GM08714 (cell line): ENCODE results near the gene DNAH8.
"Not testable (repeated sequence)": the region's sequence is repeated elsewhere in the genome, so short reads cannot be mapped to it uniquely, and the experiment has no call there.

Experiments
- H3K4me3 ChIP-seq: fragments of 200-500 bp; sonication (Bioruptor generic); 2 replicates; pipeline ENCODE4 v1.5.1; 2014; ENCODE audit warnings: mild to moderate bottlenecking, low read length, inconsistent platforms
- ZNF274 ChIP-seq: IDR thresholded peaks from 2 replicates; pipeline ENCODE4 v1.6.1; 2012; ENCODE audit warnings: mild to moderate bottlenecking, low read depth, low read length

DNAH8 gene

GRCh38 chr6:38843798-38844197, 128.7 kb downstream of the DNAH8 start:
- TF ChIP-seq ZNF274, result no peak
- H3K4me3 ChIP-seq, result no peak overlapping the region

GRCh38 chr6:38845931-38846330, 130.8 kb downstream of the DNAH8 start:
- TF ChIP-seq ZNF274, result no peak
- no peak overlapping the region for H3K4me3 ChIP-seq

GRCh38 chr6:38846361-38846760, 131.2 kb downstream of the DNAH8 start:
- no peak for TF ChIP-seq ZNF274
- no peak overlapping the region for H3K4me3 ChIP-seq

GRCh38 chr6:38846844-38847243, 131.7 kb downstream of the DNAH8 start:
- TF ChIP-seq ZNF274, result no peak
- H3K4me3 ChIP-seq, result no peak overlapping the region

- no peak overlapping the region for H3K4me3 ChIP-seq
- no peak for TF ChIP-seq ZNF274
Measured at GRCh38 chr6:38847497-38847896, 132.4 kb downstream of the DNAH8 start.

GRCh38 chr6:38848760-38849159, 133.6 kb downstream of the DNAH8 start:
- H3K4me3 ChIP-seq, result no peak overlapping the region

GRCh38 chr6:38852215-38852614, 137.1 kb downstream of the DNAH8 start:
- TF ChIP-seq ZNF274, result no peak
- no peak overlapping the region for H3K4me3 ChIP-seq

More at GRCh38 chr6:38848760-38849159, 133.6 kb downstream of the DNAH8 start:
- TF ChIP-seq ZNF274, result no peak

GRCh38 chr6:38853236-38853635, 138.1 kb downstream of the DNAH8 start:
- no peak overlapping the region for H3K4me3 ChIP-seq
- TF ChIP-seq ZNF274, result no peak

- no peak overlapping the region for H3K4me3 ChIP-seq
- TF ChIP-seq ZNF274, result no peak
Measured at GRCh38 chr6:38856492-38856891, 141.4 kb downstream of the DNAH8 start.

GRCh38 chr6:38857815-38858214, 142.7 kb downstream of the DNAH8 start:
- TF ChIP-seq ZNF274, result no peak
- no peak overlapping the region for H3K4me3 ChIP-seq

GRCh38 chr6:38860041-38860440, 144.9 kb downstream of the DNAH8 start:
- no peak for TF ChIP-seq ZNF274

GRCh38 chr6:38861926-38862401, 146.9 kb downstream of the DNAH8 start:
- no peak overlapping the region for H3K4me3 ChIP-seq
- no peak for TF ChIP-seq ZNF274

More at GRCh38 chr6:38860041-38860440, 144.9 kb downstream of the DNAH8 start:
- no peak overlapping the region for H3K4me3 ChIP-seq

- H3K4me3 ChIP-seq, result no peak overlapping the region
- TF ChIP-seq ZNF274, result no peak
Measured at GRCh38 chr6:38865521-38866174, 150.5 kb downstream of the DNAH8 start.

- no peak for TF ChIP-seq ZNF274
Measured at GRCh38 chr6:38867726-38868125, 152.6 kb downstream of the DNAH8 start.

GRCh38 chr6:38871741-38872568, 156.8 kb downstream of the DNAH8 start:
- no peak overlapping the region for H3K4me3 ChIP-seq
- TF ChIP-seq ZNF274, result no peak

More at GRCh38 chr6:38867726-38868125, 152.6 kb downstream of the DNAH8 start:
- H3K4me3 ChIP-seq, result no peak overlapping the region

GRCh38 chr6:38873001-38873400, 157.9 kb downstream of the DNAH8 start:
- TF ChIP-seq ZNF274, result no peak

GRCh38 chr6:38873816-38874215, 158.7 kb downstream of the DNAH8 start:
- not testable (repeated sequence) for H3K4me3 ChIP-seq

More at GRCh38 chr6:38873001-38873400, 157.9 kb downstream of the DNAH8 start:
- no peak overlapping the region for H3K4me3 ChIP-seq
